Panc1 (cell line): ENCODE data around the gene KRT1. TPM values are rescaled to one million over a fixed set of nuclear protein-coding genes. Genes with fewer than 3 reads are reported as not detected.

Experiments used
- ATAC-seq: fragments of 200-7000 bp; cut with Tn5 transposase; 2 replicates; pipeline ENCODE4 v1.9.1; 2020; ENCODE audit warnings: mild to moderate bottlenecking, moderate library complexity
- BruUV-seq: library from RNA; stranded (reverse); fragments of 400-500 nt; replicated peaks from 2 replicates; lab custom pipeline; 2021; lab: Mats Ljungman, UMichigan
- CTCF ChIA-PET: fragments of 300-600 bp; sonication (Branson Sonifier 250); formaldehyde crosslinking; loops from one replicate; lab custom pipeline; 2022; ENCODE audit warnings: antibody characterized with exemption; lab: Charles Lee
- POLR2A ChIA-PET: fragments of 300-600 bp; sonication (Branson Sonifier 250); formaldehyde crosslinking; loops from one replicate; lab custom pipeline; 2022; ENCODE audit warnings: antibody characterized with exemption; lab: Charles Lee
- DNase-seq: peaks from one replicate; pipeline ENCODE4 v3.0.0-alpha.2; 2010; ENCODE audit warnings: low read depth, low spot score
- H3K27ac ChIP-seq: 2 replicates; pipeline ENCODE4 v1.5.1; 2011; ENCODE audit warnings: mild to moderate bottlenecking, low read length, inconsistent platforms
- H3K27me3 ChIP-seq: fragments of 200-500 bp; sonication (Bioruptor generic); 2 replicates; pipeline ENCODE4 v1.6.0; 2014; ENCODE audit warnings: low read length, inconsistent platforms; ENCODE audit not compliant: control insufficient read depth, insufficient read depth
- H3K36me3 ChIP-seq: fragments of 200-500 bp; sonication (Bioruptor generic); 2 replicates; pipeline ENCODE4 v1.5.1; 2014; ENCODE audit warnings: inconsistent platforms, mild to moderate bottlenecking, low read length, moderate library complexity; ENCODE audit not compliant: control insufficient read depth, insufficient read depth
- H3K4me1 ChIP-seq: 2 replicates; pipeline ENCODE4 v1.5.1; 2011; ENCODE audit warnings: inconsistent platforms, mild to moderate bottlenecking, low read length, moderate library complexity; ENCODE audit not compliant: control insufficient read depth, insufficient read depth
- H3K4me3 ChIP-seq, 2 experiments: 2 replicates each; pipeline ENCODE4 v1.5.1; 2011 to 2012; ENCODE audit warnings: low read depth in 2 of 2, low read length in 2 of 2, mild to moderate bottlenecking in 2 of 2, inconsistent platforms in 1 of 2, moderate library complexity in 1 of 2
- H3K9me3 ChIP-seq: fragments of 200-500 bp; sonication (Bioruptor generic); 2 replicates; pipeline ENCODE4 v1.5.1; 2014; ENCODE audit warnings: low read depth, mild to moderate bottlenecking, inconsistent platforms, low read length, moderate library complexity; ENCODE audit not compliant: control insufficient read depth, insufficient read depth
- CTCF ChIP-seq: fragments of 450-650 bp; IDR thresholded peaks from 2 replicates; pipeline ENCODE4 v1.5.1; 2017; ENCODE audit warnings: mild to moderate bottlenecking
- POLR2AphosphoS5 ChIP-seq: IDR thresholded peaks from 2 replicates; pipeline ENCODE4 v1.6.1; 2012; ENCODE audit warnings: mild to moderate bottlenecking, low read depth, low read length, moderate library complexity
- SIN3A ChIP-seq: IDR thresholded peaks from 2 replicates; pipeline ENCODE4 v1.6.1; 2012; ENCODE audit warnings: low read depth, mild to moderate bottlenecking, low read length, moderate library complexity, borderline replicate concordance; ENCODE audit not compliant: insufficient read depth
- TCF7L2 ChIP-seq: IDR thresholded peaks from 2 replicates; pipeline ENCODE4 v1.6.1; 2011; ENCODE audit warnings: mild to moderate bottlenecking, low read depth, low read length, inconsistent platforms
- in situ Hi-C: cut with HindIII; loops from 2 replicates; pipeline ENCODE4 v1.10.0; 2016; ENCODE audit warnings: low sequenced_read_pairs, low pct_unique_long_range_greater_than_20kb
- intact Hi-C: fragments of 100-400 bp; cut with micrococcal nuclease; formaldehyde crosslinking; loops from one replicate; pipeline ENCODE4 v1.10.0; 2022; ENCODE audit not compliant: unreplicated experiment
- total RNA-seq: library from RNA; stranded (reverse); gene quantifications from one replicate; pipeline ENCODE4 v1.2.1, GENCODE V29; 2021; ENCODE audit not compliant: unreplicated experiment
- TF ChIP-seq, protein P1 (sequence below), 2 experiments: IDR thresholded peaks; 2 replicates each; pipeline ENCODE4 v1.6.1; 2011 to 2012; ENCODE audit warnings: low read depth in 2 of 2, control low read depth in 1 of 2, low read length in 1 of 2, mild to moderate bottlenecking in 1 of 2, moderate library complexity in 1 of 2; ENCODE audit not compliant: insufficient read depth in 1 of 2

KRT1 gene
- total RNA-seq, 1 experiment from 2014 or later: not detected

- Histone ChIP-seq H3K9me3 (no peaks in the 10 kb centered on the region), H3K4me3 (no peak overlapping the region), H3K36me3 (no peaks in the 10 kb centered on the region), H3K27ac (no peak overlapping the region), H3K27me3 (peaks cover 17% of the 10 kb centered on the region), H3K4me1 (no peaks in the 10 kb centered on the region)
- in situ Hi-C loops (no loop called here), intact Hi-C loops (no loop called here)
- TF ChIP-seq POLR2AphosphoS5 (no peak), TCF7L2 (no peak), CTCF (no peak), SIN3A (no peak)
- TF ChIP-seq, protein P1, sequence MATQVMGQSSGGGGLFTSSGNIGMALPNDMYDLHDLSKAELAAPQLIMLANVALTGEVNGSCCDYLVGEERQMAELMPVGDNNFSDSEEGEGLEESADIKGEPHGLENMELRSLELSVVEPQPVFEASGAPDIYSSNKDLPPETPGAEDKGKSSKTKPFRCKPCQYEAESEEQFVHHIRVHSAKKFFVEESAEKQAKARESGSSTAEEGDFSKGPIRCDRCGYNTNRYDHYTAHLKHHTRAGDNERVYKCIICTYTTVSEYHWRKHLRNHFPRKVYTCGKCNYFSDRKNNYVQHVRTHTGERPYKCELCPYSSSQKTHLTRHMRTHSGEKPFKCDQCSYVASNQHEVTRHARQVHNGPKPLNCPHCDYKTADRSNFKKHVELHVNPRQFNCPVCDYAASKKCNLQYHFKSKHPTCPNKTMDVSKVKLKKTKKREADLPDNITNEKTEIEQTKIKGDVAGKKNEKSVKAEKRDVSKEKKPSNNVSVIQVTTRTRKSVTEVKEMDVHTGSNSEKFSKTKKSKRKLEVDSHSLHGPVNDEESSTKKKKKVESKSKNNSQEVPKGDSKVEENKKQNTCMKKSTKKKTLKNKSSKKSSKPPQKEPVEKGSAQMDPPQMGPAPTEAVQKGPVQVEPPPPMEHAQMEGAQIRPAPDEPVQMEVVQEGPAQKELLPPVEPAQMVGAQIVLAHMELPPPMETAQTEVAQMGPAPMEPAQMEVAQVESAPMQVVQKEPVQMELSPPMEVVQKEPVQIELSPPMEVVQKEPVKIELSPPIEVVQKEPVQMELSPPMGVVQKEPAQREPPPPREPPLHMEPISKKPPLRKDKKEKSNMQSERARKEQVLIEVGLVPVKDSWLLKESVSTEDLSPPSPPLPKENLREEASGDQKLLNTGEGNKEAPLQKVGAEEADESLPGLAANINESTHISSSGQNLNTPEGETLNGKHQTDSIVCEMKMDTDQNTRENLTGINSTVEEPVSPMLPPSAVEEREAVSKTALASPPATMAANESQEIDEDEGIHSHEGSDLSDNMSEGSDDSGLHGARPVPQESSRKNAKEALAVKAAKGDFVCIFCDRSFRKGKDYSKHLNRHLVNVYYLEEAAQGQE (IDR thresholded peaks at IDR 0.05; ENCODE audit: insufficient read depth in 1 of 2, low read depth in 2 of 2, low read length in 1 of 2): no peak
- CTCF ChIA-PET: no interaction called here
- DNase-seq (no peak), ATAC-seq (no peak)
- POLR2A ChIA-PET: no interaction called here
- no TSS peak for BruUV-seq
These were observed 18.5 kb downstream of the KRT1 start for GRCh38 chr12:52661668-52662067.

- TF ChIP-seq CTCF (no peak), TCF7L2 (no peak), SIN3A (no peak), POLR2AphosphoS5 (no peak)
- BruUV-seq: no TSS peak
- Histone ChIP-seq H3K4me1 (no peaks in the 10 kb centered on the region), H3K36me3 (no peaks in the 10 kb centered on the region), H3K9me3 (no peaks in the 10 kb centered on the region), H3K27me3 (peaks cover 11% of the 10 kb centered on the region), H3K4me3 (no peak overlapping the region), H3K27ac (no peak overlapping the region)
- in situ Hi-C loops (no loop called here), intact Hi-C loops (no loop called here)
- ATAC-seq (no peak), DNase-seq (no peak)
- ChIA-PET POLR2A (no interaction called here), CTCF (no interaction called here)
These were observed 19.2 kb downstream of the KRT1 start for GRCh38 chr12:52660934-52661499.
